Nephron (organoid): ENCODE results near the gene ZNHIT1.

Experiments used
- H3K27ac Mint-ChIP-seq, 3 experiments: 2 replicates each; pipeline ENCODE4 v1.8.0; 2020; ENCODE audit warnings: mixed read lengths in 3 of 3, mild to moderate bottlenecking in 2 of 3, moderate library complexity in 1 of 3
- H3K27me3 Mint-ChIP-seq: 2 replicates; pipeline ENCODE4 v1.8.0; 2021; ENCODE audit warnings: low read depth, mild to moderate bottlenecking, moderate library complexity, mixed read lengths
- H3K36me3 Mint-ChIP-seq: 2 replicates; pipeline ENCODE4 v1.8.0; 2020; ENCODE audit warnings: low read depth, mixed read lengths
- H3K4me1 Mint-ChIP-seq: 2 replicates; pipeline ENCODE4 v1.8.0; 2020; ENCODE audit warnings: mixed read lengths
- H3K4me3 Mint-ChIP-seq, 3 experiments: 2 replicates each; pipeline ENCODE4 v1.8.0; 2020; ENCODE audit warnings: mild to moderate bottlenecking in 3 of 3, mixed read lengths in 3 of 3, moderate library complexity in 2 of 3
- H3K9me3 Mint-ChIP-seq: 2 replicates; pipeline ENCODE4 v1.8.0; 2020; ENCODE audit warnings: mixed read lengths
- TF ChIP-seq, protein P1 (sequence below), 3 experiments: fragments of 200-600 bp; sonication (generic); IDR thresholded peaks; one replicate each; pipeline ENCODE4 v1.5.0; 2021; ENCODE audit warnings: antibody characterized with exemption in 3 of 3; ENCODE audit not compliant: unreplicated experiment in 3 of 3

The ZNHIT1 gene

DNA sequence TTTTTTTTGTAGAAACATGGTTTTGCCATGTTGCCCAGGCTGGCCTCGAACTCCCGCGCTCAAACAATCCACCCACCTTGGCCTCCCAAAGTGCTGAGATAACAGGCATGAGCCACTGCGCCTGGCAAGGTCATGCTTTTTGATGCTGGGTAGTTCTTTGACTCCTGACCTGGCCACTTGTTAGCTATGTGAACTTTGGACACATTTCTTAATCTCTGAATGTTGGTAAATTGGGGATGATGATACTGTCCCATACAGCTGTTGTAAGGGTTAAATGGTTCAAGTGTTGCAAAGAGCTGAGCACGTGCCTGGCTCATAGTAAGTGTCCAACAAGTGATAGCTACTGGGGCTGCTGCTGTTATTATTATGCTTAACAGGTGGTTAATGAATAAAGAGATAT lies 2.3 kb downstream of the ZNHIT1 start:
- TF ChIP-seq, protein P1, sequence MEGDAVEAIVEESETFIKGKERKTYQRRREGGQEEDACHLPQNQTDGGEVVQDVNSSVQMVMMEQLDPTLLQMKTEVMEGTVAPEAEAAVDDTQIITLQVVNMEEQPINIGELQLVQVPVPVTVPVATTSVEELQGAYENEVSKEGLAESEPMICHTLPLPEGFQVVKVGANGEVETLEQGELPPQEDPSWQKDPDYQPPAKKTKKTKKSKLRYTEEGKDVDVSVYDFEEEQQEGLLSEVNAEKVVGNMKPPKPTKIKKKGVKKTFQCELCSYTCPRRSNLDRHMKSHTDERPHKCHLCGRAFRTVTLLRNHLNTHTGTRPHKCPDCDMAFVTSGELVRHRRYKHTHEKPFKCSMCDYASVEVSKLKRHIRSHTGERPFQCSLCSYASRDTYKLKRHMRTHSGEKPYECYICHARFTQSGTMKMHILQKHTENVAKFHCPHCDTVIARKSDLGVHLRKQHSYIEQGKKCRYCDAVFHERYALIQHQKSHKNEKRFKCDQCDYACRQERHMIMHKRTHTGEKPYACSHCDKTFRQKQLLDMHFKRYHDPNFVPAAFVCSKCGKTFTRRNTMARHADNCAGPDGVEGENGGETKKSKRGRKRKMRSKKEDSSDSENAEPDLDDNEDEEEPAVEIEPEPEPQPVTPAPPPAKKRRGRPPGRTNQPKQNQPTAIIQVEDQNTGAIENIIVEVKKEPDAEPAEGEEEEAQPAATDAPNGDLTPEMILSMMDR (IDR thresholded peaks at IDR 0.05; ENCODE audit: unreplicated experiment in 3 of 3): no peak
- Mint-ChIP-seq H3K9me3 (no peaks in the 10 kb centered on the region), H3K36me3 (peaks cover 43% of the 10 kb centered on the region), H3K4me1 (peaks cover 31% of the 10 kb centered on the region), H3K27me3 (no peaks in the 10 kb centered on the region), H3K27ac (no peak overlapping the region), H3K4me3 (peak overlapping the region; percentile 40 to 73 (median 58))

DNA sequence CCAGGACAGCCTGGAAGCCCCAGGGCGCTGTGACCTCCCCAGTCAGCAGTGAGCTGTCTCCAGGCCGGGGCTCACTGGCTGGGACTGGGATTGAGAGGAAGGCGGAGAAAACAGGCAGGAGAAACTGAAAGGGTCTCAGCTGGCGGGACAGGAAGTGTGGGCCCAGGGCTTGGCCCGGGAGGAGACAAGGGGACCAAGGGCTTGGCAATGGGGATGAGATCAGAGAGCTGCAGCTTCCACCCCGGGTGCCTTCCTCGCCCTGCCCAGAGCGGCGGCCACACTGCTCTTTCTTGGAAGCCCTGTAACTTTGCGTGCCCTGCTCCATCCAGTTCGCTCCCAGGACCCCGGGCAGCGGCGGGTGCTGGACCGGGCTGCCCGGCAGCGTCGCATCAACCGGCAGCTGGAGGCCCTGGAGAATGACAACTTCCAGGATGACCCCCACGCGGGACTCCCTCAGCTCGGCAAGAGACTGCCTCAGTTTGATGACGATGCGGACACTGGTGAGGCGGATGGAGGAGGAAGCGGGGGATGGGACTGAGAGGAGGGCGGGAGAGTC lies 4.4 kb downstream of the ZNHIT1 start:
- peaks cover 42% of the 10 kb centered on the region for H3K36me3 Mint-ChIP-seq
- H3K9me3 Mint-ChIP-seq: no peaks in the 10 kb centered on the region
- H3K27ac Mint-ChIP-seq: no peak overlapping the region
- no peaks in the 10 kb centered on the region for H3K27me3 Mint-ChIP-seq
- peaks cover 21% of the 10 kb centered on the region for H3K4me1 Mint-ChIP-seq
- TF ChIP-seq, protein P1 (IDR thresholded peaks at IDR 0.05; ENCODE audit: unreplicated experiment in 3 of 3): no peak
- no peak overlapping the region for H3K4me3 Mint-ChIP-seq

DNA sequence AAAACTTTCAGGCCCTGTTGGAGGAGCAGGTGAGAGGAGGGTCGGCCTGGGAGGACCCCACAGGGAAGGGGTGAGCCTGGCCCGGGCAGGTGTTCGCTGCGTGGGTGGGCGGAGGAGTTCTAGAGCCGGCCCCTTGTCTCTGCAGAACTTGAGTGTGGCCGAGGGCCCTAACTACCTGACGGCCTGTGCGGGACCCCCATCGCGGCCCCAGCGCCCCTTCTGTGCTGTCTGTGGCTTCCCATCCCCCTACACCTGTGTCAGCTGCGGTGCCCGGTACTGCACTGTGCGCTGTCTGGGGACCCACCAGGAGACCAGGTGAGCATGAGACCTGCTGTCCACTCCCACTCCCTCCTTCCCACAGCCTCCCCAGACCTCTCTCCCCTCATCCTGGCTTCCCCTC lies 5.6 kb downstream of the ZNHIT1 start:
- TF ChIP-seq, protein P1 (IDR thresholded peaks at IDR 0.05; ENCODE audit: unreplicated experiment in 3 of 3): no peak

DNA sequence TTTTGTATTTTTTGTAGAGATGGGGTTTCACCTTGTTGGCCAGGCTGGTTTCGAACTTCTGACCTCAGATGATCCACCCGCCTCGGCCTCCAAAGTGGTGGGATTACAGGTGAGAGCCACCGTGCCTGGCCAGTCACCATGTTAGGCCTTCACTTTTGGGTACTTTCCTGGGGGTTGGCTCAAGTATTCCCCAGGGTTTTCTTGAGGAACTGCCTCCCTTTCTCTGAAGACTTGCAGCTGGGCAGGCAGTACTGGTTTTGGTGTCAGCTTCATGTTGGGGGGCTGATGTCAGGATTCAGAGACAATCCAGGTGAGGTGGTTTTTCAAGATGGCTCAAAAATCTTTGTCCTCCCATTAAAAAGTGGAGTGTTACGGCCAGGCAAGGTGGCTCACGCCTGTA lies 7.7 kb downstream of the ZNHIT1 start:
- TF ChIP-seq, protein P1 (IDR thresholded peaks at IDR 0.05; ENCODE audit: unreplicated experiment in 3 of 3): no peak
- Mint-ChIP-seq H3K27ac (no peak overlapping the region), H3K4me1 (no peaks in the 10 kb centered on the region), H3K4me3 (no peak overlapping the region), H3K9me3 (no peaks in the 10 kb centered on the region), H3K27me3 (no peaks in the 10 kb centered on the region), H3K36me3 (peaks cover 52% of the 10 kb centered on the region)

More for the DNA sequence above, 5.6 kb downstream of the ZNHIT1 start:
- H3K27me3 Mint-ChIP-seq: no peaks in the 10 kb centered on the region
- no peak overlapping the region for H3K4me3 Mint-ChIP-seq
- H3K36me3 Mint-ChIP-seq: peaks cover 44% of the 10 kb centered on the region
- no peaks in the 10 kb centered on the region for H3K9me3 Mint-ChIP-seq
- no peak overlapping the region for H3K27ac Mint-ChIP-seq
- H3K4me1 Mint-ChIP-seq: peaks cover 13% of the 10 kb centered on the region

DNA sequence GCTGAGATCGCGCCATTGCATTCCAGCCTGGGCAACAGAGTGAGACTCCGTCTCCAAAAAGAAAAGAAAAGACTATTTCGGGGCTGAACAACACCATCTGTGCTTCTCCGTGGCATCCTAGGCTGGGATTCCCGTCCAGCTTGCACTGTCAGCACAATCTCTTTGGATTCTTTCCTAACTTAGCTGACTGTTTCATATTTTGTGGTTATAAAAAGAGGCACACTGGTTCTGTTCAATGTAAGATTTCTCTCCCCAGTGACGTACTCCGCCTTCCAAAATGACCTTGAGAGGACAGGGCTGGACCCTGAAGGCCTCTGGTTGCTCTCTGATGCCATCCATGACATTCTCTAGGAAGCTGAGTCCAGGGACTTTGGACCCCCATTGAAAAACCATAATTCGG lies 8.8 kb downstream of the ZNHIT1 start:
- Mint-ChIP-seq H3K9me3 (no peaks in the 10 kb centered on the region), H3K36me3 (peaks cover 45% of the 10 kb centered on the region), H3K27me3 (no peaks in the 10 kb centered on the region), H3K27ac (no peak overlapping the region), H3K4me3 (no peak overlapping the region), H3K4me1 (no peaks in the 10 kb centered on the region)
- TF ChIP-seq, protein P1 (IDR thresholded peaks at IDR 0.05; ENCODE audit: unreplicated experiment in 3 of 3): no peak

DNA sequence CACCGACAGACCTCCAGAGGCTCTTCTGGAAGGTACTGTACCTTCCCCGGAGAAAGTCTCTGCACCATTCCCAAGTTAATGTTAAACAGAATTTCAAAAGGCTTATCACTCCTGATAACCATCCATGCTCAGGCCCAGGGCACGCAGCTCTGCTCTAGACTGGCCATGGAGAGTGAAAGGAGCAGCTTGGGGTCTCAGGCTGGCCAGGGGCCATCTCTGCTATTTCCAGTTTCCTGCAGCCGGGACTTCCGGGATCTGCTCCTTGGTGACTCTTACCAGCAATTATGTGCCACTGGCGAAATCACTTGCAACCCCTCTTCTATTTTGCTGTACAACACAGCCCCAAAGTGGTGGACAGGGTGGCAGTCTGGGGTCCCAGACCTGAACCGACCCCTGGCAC lies 13.7 kb downstream of the ZNHIT1 start:
- Mint-ChIP-seq H3K36me3 (peaks cover 17% of the 10 kb centered on the region), H3K27ac (peak overlapping the region; percentile 28 to 55 (median 46)), H3K4me1 (no peaks in the 10 kb centered on the region), H3K4me3 (peak overlapping the region in 2 of 3 experiments; percentile 57 to 63), H3K9me3 (no peaks in the 10 kb centered on the region), H3K27me3 (no peaks in the 10 kb centered on the region)
- TF ChIP-seq, protein P1 (IDR thresholded peaks at IDR 0.05; ENCODE audit: unreplicated experiment in 3 of 3): no peak
